RWPE1 (cell line): ENCODE data around the gene SERINC5.

Source experiments
- CTCF ChIA-PET: fragments of 350-600 bp; sonication (Branson Sonifier 250); formaldehyde crosslinking; extraction: SDS; loops from one replicate; lab custom pipeline; 2021; lab: Yijun Ruan, JAX
- POLR2A ChIA-PET: fragments of 400-600 bp; formaldehyde crosslinking; extraction: SDS; loops from one replicate; lab custom pipeline; 2020; ENCODE audit warnings: antibody characterized with exemption; ENCODE audit not compliant: low non-redundant PET; lab: Yijun Ruan, JAX
- DNase-seq: peaks from one replicate; pipeline ENCODE4 v3.0.0; 2012; ENCODE audit warnings: low spot score
- H3K27ac ChIP-seq: fragments of 450-650 bp; 2 replicates; pipeline ENCODE4 v1.5.1; 2017
- CTCF ChIP-seq: fragments of 450-650 bp; conservative IDR thresholded peaks from 2 replicates; pipeline ENCODE4 v1.5.1; 2017; ENCODE audit warnings: low read depth, mild to moderate bottlenecking

Gene SERINC5

GRCh38 chr5:80175337-80175736 lies 80.5 kb downstream of the SERINC5 start:
- H3K27ac ChIP-seq: no peak overlapping the region
- TF ChIP-seq CTCF: no peak
- DNase-seq: no peak
- POLR2A ChIA-PET: no interaction called here
- CTCF ChIA-PET: interaction anchor here (0.7 kb wide), 3 partner anchors 14 to 35 kb away, joined by 3 to 4 read pairs (median 3); no protein-coding TSS in a partner anchor

- no peak for DNase-seq
- no peak overlapping the region for H3K27ac ChIP-seq
- no peak for TF ChIP-seq CTCF
- ChIA-PET POLR2A (no interaction called here), CTCF (no interaction called here)
Measured at GRCh38 chr5:80174790-80175189, 81.1 kb downstream of the SERINC5 start.

GRCh38 chr5:80172067-80172695 lies 83.7 kb downstream of the SERINC5 start:
- POLR2A ChIA-PET: no interaction called here
- H3K27ac ChIP-seq: no peak overlapping the region
- CTCF ChIA-PET: interaction anchor here (0.6 kb wide), 1 partner anchor 140 kb away, joined by 3 read pairs; no protein-coding TSS in a partner anchor
- no peak for DNase-seq
- no peak for TF ChIP-seq CTCF

- CTCF ChIA-PET: interaction anchor here (0.6 to 1.0 kb wide), 2 partner anchors 25 to 312 kb away, joined by 3 read pairs; no protein-coding TSS in a partner anchor
- no peak for DNase-seq
- POLR2A ChIA-PET: no interaction called here
- no peak for TF ChIP-seq CTCF
- H3K27ac ChIP-seq: no peak overlapping the region
Measured at GRCh38 chr5:80170117-80170535, 85.7 kb downstream of the SERINC5 start.

GRCh38 chr5:80168388-80169028 lies 87.3 kb downstream of the SERINC5 start:
- ChIA-PET POLR2A (no interaction called here), CTCF (no interaction called here)
- TF ChIP-seq CTCF: no peak

GRCh38 chr5:80165452-80165851 lies 90.4 kb downstream of the SERINC5 start:
- no peak overlapping the region for H3K27ac ChIP-seq
- TF ChIP-seq CTCF: no peak
- no peak for DNase-seq
- POLR2A ChIA-PET: no interaction called here
- CTCF ChIA-PET: interaction anchor here (0.6 kb wide), 1 partner anchor 51 kb away, joined by 3 read pairs; no protein-coding TSS in a partner anchor

More at GRCh38 chr5:80168388-80169028, 87.3 kb downstream of the SERINC5 start:
- no peak for DNase-seq
- no peak overlapping the region for H3K27ac ChIP-seq
